HG03135 (cell line): Measurements from ENCODE around the gene MIGA2.

Experiments used
- ATAC-seq: cut with Tn5 transposase; IDR thresholded peaks from one replicate; pipeline ENCODE4 v1.9.1; 2021; ENCODE audit warnings: mild to moderate bottlenecking, moderate library complexity; ENCODE audit not compliant: unreplicated experiment

The MIGA2 gene

GRCh38 chr9:129035838-129036237, 588 bp upstream of the MIGA2 start:
- ATAC-seq, result peak; percentile 10

- ATAC-seq, result no peak
Measured at GRCh38 chr9:129036923-129037766, 719 bp downstream of the MIGA2 start.

- ATAC-seq, result no peak
Measured at GRCh38 chr9:129037767-129038098, 1.3 kb downstream of the MIGA2 start.

- no peak for ATAC-seq
Measured at GRCh38 chr9:129038109-129038852, 1.9 kb downstream of the MIGA2 start.

GRCh38 chr9:129040113-129040643, 3.8 kb downstream of the MIGA2 start:
- ATAC-seq, result no peak

- ATAC-seq, result no peak
Measured at GRCh38 chr9:129042016-129042415, 5.6 kb downstream of the MIGA2 start.

- no peak for ATAC-seq
Measured at GRCh38 chr9:129052592-129052991, 16.2 kb downstream of the MIGA2 start.

- no peak for ATAC-seq
Measured at GRCh38 chr9:129053020-129053419, 16.6 kb downstream of the MIGA2 start.

GRCh38 chr9:129054163-129054851, 17.9 kb downstream of the MIGA2 start:
- ATAC-seq, result no peak

- no peak for ATAC-seq
Measured at GRCh38 chr9:129058965-129059795, 22.8 kb downstream of the MIGA2 start.

GRCh38 chr9:129059796-129060785, 23.7 kb downstream of the MIGA2 start:
- ATAC-seq, result no peak

- no peak for ATAC-seq
Measured at GRCh38 chr9:129060991-129061390, 24.6 kb downstream of the MIGA2 start.

- no peak for ATAC-seq
Measured at GRCh38 chr9:129063061-129063460, 26.6 kb downstream of the MIGA2 start.

- no peak for ATAC-seq
Measured at GRCh38 chr9:129064499-129064908, 28.1 kb downstream of the MIGA2 start.

- ATAC-seq, result no peak
Measured at GRCh38 chr9:129068110-129068509, 31.7 kb downstream of the MIGA2 start.

GRCh38 chr9:129068990-129069861, 32.8 kb downstream of the MIGA2 start:
- ATAC-seq, result peak; percentile 76

GRCh38 chr9:129069862-129070641, 33.6 kb downstream of the MIGA2 start:
- no peak for ATAC-seq
